ENCODE data around the gene ZNF500.
A peak's percentile ranks its signal among the peaks of the same experiment; 100 is the strongest.

Gene ZNF500

GRCh38 chr16:4806280-4806679, 39.3 kb upstream of the ZNF500 start:
- in situ Hi-C loops (cut with HindIII; ENCODE audit: low sequenced_read_pairs), result no loop called here
- no peak for TF ChIP-seq CTCF (IDR thresholded peaks at IDR 0.05; ENCODE audit: low read depth, low read length, missing control alignments)
- H3K4me3 ChIP-seq (ENCODE audit: low read depth, low read length), result no peak overlapping the region
- DNase-seq (ENCODE audit: low read depth), result no peak

GRCh38 chr16:4805231-4805630, 38.3 kb upstream of the ZNF500 start:
- in situ Hi-C loops (cut with HindIII; ENCODE audit: low sequenced_read_pairs), result no loop called here
- no peak for TF ChIP-seq CTCF (IDR thresholded peaks at IDR 0.05; ENCODE audit: low read depth, low read length, missing control alignments)
- no peak for DNase-seq (ENCODE audit: low read depth)
- H3K4me3 ChIP-seq (ENCODE audit: low read depth, low read length), result no peak overlapping the region

DNA sequence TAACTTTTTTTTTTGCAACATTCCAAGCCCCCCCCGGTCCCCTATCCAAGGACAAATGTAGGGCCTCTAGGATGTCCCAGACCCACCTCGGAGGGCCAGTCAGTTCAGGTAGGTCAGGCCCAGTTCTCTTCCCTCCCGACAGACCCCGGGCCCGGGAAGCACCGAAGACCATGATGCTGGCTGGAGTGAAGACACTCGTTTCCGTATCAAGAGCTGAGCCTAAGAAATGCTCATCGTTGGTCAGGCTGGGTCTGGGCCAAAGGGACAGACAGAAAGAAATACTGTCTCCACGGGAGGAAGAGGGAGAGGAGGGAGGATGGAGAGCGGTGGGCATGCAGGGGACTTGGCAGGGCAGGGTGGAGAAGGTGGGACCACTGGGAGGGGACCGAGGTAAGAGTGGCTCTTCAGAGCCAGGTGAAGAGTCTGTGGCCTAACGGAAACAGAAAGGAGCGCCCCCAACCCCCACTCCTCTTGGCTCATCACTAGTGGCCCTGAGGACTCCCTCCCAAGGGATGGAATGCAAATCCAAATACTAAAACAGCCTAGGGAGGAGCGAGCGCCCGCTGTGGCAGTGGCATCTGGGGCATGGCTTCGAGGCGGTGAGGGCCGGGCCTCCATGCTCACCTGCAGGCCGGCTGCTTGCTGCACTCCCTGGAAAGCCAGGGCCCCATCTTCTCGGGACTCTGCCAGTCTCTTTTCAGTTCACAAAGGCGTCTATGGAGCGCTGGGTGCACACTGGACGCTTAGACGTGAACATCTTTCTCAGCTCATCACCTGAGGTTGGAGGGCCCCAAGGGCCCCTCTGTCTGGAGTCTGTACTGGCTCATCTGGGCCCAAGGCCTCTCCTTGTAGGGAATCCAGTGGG, 37.2 kb upstream of the ZNF500 start:
- no peak for TF ChIP-seq CTCF (IDR thresholded peaks at IDR 0.05; ENCODE audit: low read depth, low read length, missing control alignments)

DNA sequence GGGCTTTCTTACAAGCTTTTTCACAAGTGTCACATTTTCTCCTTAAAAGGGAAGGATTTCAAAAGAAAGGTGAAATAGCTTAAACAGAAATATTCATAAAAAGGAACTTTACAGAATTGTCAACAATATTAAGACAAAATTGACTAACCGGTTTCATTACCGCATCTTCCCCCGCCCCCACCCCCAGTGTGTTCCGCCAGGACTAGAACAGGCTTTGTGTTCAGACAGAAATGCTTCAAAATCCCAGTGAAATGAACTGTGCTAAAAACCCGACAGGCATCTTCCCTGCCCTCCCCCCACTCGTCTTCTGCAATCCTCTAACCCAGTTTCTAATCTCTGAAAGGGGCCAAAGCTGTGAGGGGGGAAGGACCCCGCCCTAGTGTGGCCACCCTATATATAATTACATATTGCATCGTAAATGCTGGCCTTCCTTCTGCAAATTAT, 36.5 kb upstream of the ZNF500 start:
- in situ Hi-C loops (cut with HindIII; ENCODE audit: low sequenced_read_pairs), result no loop called here
- TF ChIP-seq CTCF (IDR thresholded peaks at IDR 0.05; ENCODE audit: low read depth, low read length, missing control alignments), result no peak

More for the DNA sequence above, 37.2 kb upstream of the ZNF500 start:
- no peak for DNase-seq (ENCODE audit: low read depth)
- no peak overlapping the region for H3K4me3 ChIP-seq (ENCODE audit: low read depth, low read length)
- in situ Hi-C loops (cut with HindIII; ENCODE audit: low sequenced_read_pairs), result no loop called here

GRCh38 chr16:4802659-4803287, 35.8 kb upstream of the ZNF500 start:
- DNase-seq (ENCODE audit: low read depth), result peak; percentile 82
- no peak for TF ChIP-seq CTCF (IDR thresholded peaks at IDR 0.05; ENCODE audit: low read depth, low read length, missing control alignments)
- in situ Hi-C loops (cut with HindIII; ENCODE audit: low sequenced_read_pairs), result no loop called here
- H3K4me3 ChIP-seq (ENCODE audit: low read depth, low read length), result peak overlapping the region; percentile 68

More for the DNA sequence above, 36.5 kb upstream of the ZNF500 start:
- DNase-seq (ENCODE audit: low read depth), result no peak
- H3K4me3 ChIP-seq (ENCODE audit: low read depth, low read length), result peak overlapping the region; percentile 68

GRCh38 chr16:4801962-4802658, 35.1 kb upstream of the ZNF500 start, which contains the start of gene ROGDI:
TSS of gene ROGDI (minus strand) at chr16:4802633. CDS start at chr16:4802571, 62 bp downstream.
- no peak for TF ChIP-seq CTCF (IDR thresholded peaks at IDR 0.05; ENCODE audit: low read depth, low read length, missing control alignments)
- DNase-seq (ENCODE audit: low read depth), result peak; percentile 1
- in situ Hi-C loops (cut with HindIII; ENCODE audit: low sequenced_read_pairs), result no loop called here
- H3K4me3 ChIP-seq (ENCODE audit: low read depth, low read length), result peak within 1 kb of the TSS; percentile 68
